ENCODE results near the gene NECAB2. TPM values are rescaled to one million over a fixed set of nuclear protein-coding genes. Genes with fewer than 3 reads are reported as not detected.

The NECAB2 gene
- total RNA-seq, 2 experiments from 2014 or later, result not detected

GRCh38 chr16:83942815-83943515, 25.1 kb upstream of the NECAB2 start:
- Mint-ChIP-seq H3K4me3 (no peak overlapping the region), H3K9me3 (no peaks in the 10 kb centered on the region), H3K4me1 (ENCODE audit: low read depth) (peaks cover 4% of the 10 kb centered on the region), H3K27me3 (no peaks in the 10 kb centered on the region), H3K36me3 (ENCODE audit: low read depth) (no peaks in the 10 kb centered on the region), H3K27ac (no peak overlapping the region)
- H3K27me3 ChIP-seq (ENCODE audit: control insufficient read depth in 1 of 2, insufficient read depth in 2 of 2, low read length in 2 of 2), result no peaks in the 10 kb centered on the region
- H3K9me3 ChIP-seq (ENCODE audit: control insufficient read depth in 1 of 2, insufficient read depth in 1 of 2, low read length in 2 of 2), result no peaks in the 10 kb centered on the region
- no peak overlapping the region for H3K27ac ChIP-seq (ENCODE audit: low read depth in 1 of 2, low read length in 2 of 2)
- ChIA-PET CTCF (no interaction called here), POLR2A (no interaction called here)
- DNase-seq, result no peak
- no peak for ATAC-seq (ENCODE audit: poor library complexity)
- TF ChIP-seq CTCF (IDR thresholded peaks at IDR 0.05), result no peak
- H3K4me1 ChIP-seq (ENCODE audit: insufficient read depth, low read length), result no peaks in the 10 kb centered on the region
- no peak overlapping the region for H3K4me3 ChIP-seq (ENCODE audit: low read length)
- intact Hi-C loops (cut with DNase I, micrococcal nuclease), result no loop called here
- H3K36me3 ChIP-seq (ENCODE audit: insufficient read depth, low read length), result no peaks in the 10 kb centered on the region

- intact Hi-C loops (cut with DNase I, micrococcal nuclease), result no loop called here
- Mint-ChIP-seq H3K27ac (no peak overlapping the region), H3K4me3 (no peak overlapping the region), H3K9me3 (no peaks in the 10 kb centered on the region), H3K27me3 (no peaks in the 10 kb centered on the region), H3K4me1 (ENCODE audit: low read depth) (peaks cover 4% of the 10 kb centered on the region), H3K36me3 (ENCODE audit: low read depth) (no peaks in the 10 kb centered on the region)
- Histone ChIP-seq H3K36me3 (ENCODE audit: insufficient read depth, low read length) (no peaks in the 10 kb centered on the region), H3K4me1 (ENCODE audit: insufficient read depth, low read length) (no peaks in the 10 kb centered on the region), H3K9me3 (ENCODE audit: control insufficient read depth in 1 of 2, insufficient read depth in 1 of 2, low read length in 2 of 2) (no peaks in the 10 kb centered on the region), H3K27me3 (ENCODE audit: control insufficient read depth in 1 of 2, insufficient read depth in 2 of 2, low read length in 2 of 2) (no peaks in the 10 kb centered on the region), H3K27ac (ENCODE audit: low read depth in 1 of 2, low read length in 2 of 2) (no peak overlapping the region), H3K4me3 (ENCODE audit: low read length) (no peak overlapping the region)
- ATAC-seq (ENCODE audit: poor library complexity) (no peak), DNase-seq (no peak)
- no peak for TF ChIP-seq CTCF (IDR thresholded peaks at IDR 0.05)
- ChIA-PET POLR2A (no interaction called here), CTCF (no interaction called here)
These were observed 24.5 kb upstream of the NECAB2 start for GRCh38 chr16:83943516-83944050.

GRCh38 chr16:83945587-83945986, 22.5 kb upstream of the NECAB2 start:
- H3K9me3 ChIP-seq (ENCODE audit: control insufficient read depth in 1 of 2, insufficient read depth in 1 of 2, low read length in 2 of 2), result no peaks in the 10 kb centered on the region
- no peaks in the 10 kb centered on the region for H3K27me3 ChIP-seq (ENCODE audit: control insufficient read depth in 1 of 2, insufficient read depth in 2 of 2, low read length in 2 of 2)
- no peak overlapping the region for H3K4me3 Mint-ChIP-seq
- no peak for TF ChIP-seq CTCF (IDR thresholded peaks at IDR 0.05)
- DNase-seq (no peak), ATAC-seq (ENCODE audit: poor library complexity) (no peak)
- ChIA-PET CTCF (no interaction called here), POLR2A (no interaction called here)
- no peak overlapping the region for H3K4me3 ChIP-seq (ENCODE audit: low read length)
- no peaks in the 10 kb centered on the region for H3K4me1 ChIP-seq (ENCODE audit: insufficient read depth, low read length)
- no peaks in the 10 kb centered on the region for H3K27me3 Mint-ChIP-seq
- no peaks in the 10 kb centered on the region for H3K36me3 ChIP-seq (ENCODE audit: insufficient read depth, low read length)
- H3K4me1 Mint-ChIP-seq (ENCODE audit: low read depth), result no peaks in the 10 kb centered on the region
- intact Hi-C loops (cut with DNase I, micrococcal nuclease), result no loop called here
- no peaks in the 10 kb centered on the region for H3K36me3 Mint-ChIP-seq (ENCODE audit: low read depth)
- no peak overlapping the region for H3K27ac ChIP-seq (ENCODE audit: low read depth in 1 of 2, low read length in 2 of 2)
- H3K9me3 Mint-ChIP-seq, result no peaks in the 10 kb centered on the region
- no peak overlapping the region for H3K27ac Mint-ChIP-seq
